ENCODE results near the gene CSMD2. TPM values are rescaled to one million over a fixed set of nuclear protein-coding genes. Genes with fewer than 3 reads are reported as not detected.

CSMD2 gene
- polyA plus RNA-seq (2012; rRNA removed) = 0.02 TPM in 1 of 2 replicates, not detected in the other
- polyA plus RNA-seq (2012; cell fraction: cytosol; rRNA removed) = under 0.01 and 0.01 TPM in 2 replicates
- polyA plus RNA-seq (2012; cell fraction: nucleus; rRNA removed) = 0.08 TPM in 2 replicates

DNA sequence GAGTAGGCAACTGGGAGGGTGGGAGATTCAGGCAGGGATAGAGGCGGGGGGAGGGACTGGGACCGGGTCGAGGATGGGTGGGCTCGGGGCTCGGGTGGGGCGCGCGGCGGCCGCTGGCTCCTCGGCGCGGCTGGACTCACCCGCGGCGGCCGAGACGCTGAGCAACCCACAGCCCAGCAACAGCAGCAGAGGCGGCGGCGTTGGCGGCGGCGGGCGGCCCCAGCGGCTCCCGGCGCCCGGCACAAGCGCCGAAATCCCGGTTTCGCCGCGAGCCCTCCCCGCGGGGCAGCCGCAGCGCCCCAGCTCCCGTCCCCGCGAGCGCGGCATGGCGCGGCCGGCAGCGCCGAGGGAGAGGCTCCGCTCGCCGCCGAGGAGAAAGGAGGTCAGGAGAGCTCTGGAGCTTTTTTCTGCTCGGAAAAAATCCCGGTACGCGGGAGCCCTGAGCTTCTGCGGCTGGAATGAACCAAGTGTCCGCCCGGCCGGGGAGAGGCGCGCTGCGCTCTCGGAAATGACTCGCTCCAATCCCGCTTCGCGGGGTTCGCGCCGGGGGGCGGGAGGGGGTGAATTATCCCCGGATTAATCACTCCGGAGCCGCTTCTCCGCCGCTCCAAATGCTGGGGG is at the start of gene CSMD2:
CSMD2 (minus strand) TSS at position 460 of the 621 bp plus-strand sequence; CDS start at position 327, 133 bp downstream.
- peak; percentile 83 for DNase-seq
- no peaks in the 10 kb centered on the region for H3K27me3 ChIP-seq (ENCODE audit: insufficient read depth)
- H4K20me1 ChIP-seq (ENCODE audit: insufficient read depth) = no peaks in the 10 kb centered on the region
- H3K9me2 ChIP-seq = no peaks in the 10 kb centered on the region
- H3K4me1 ChIP-seq (ENCODE audit: control insufficient read depth in 1 of 2, insufficient read depth in 2 of 2, low read depth in 1 of 2, low read length in 1 of 2) = peaks cover 0 to 15% of the 10 kb centered on the region in 2 experiments; a peak in 1 of 4 replicates
- ChIA-PET POLR2A (no interaction called here), CTCF (interaction anchor here (0.6 to 4.2 kb wide), 8 partner anchors 12 to 532 kb away, joined by 3 to 64 read pairs (median 26); no protein-coding TSS in a partner anchor)
- TF ChIP-seq, protein P1, sequence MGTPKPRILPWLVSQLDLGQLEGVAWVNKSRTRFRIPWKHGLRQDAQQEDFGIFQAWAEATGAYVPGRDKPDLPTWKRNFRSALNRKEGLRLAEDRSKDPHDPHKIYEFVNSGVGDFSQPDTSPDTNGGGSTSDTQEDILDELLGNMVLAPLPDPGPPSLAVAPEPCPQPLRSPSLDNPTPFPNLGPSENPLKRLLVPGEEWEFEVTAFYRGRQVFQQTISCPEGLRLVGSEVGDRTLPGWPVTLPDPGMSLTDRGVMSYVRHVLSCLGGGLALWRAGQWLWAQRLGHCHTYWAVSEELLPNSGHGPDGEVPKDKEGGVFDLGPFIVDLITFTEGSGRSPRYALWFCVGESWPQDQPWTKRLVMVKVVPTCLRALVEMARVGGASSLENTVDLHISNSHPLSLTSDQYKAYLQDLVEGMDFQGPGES (IDR thresholded peaks at IDR 0.05; ENCODE audit: low read depth, low read length) = no peak
- TF ChIP-seq TCF12 (IDR thresholded peaks at IDR 0.05) (no peak), YY1 (IDR thresholded peaks at IDR 0.05; ENCODE audit: low read depth) (no peak), POLR2AphosphoS5 (IDR thresholded peaks at IDR 0.05; ENCODE audit: low read depth, low read length) (no peak), JUND (IDR thresholded peaks at IDR 0.05) (no peak), NRF1 (IDR thresholded peaks at IDR 0.05; ENCODE audit: low read depth, low read length) (no peak), GATA2 (CRISPR knock-in tag; IDR thresholded peaks at IDR 0.05) (no peak), MXI1 (IDR thresholded peaks at IDR 0.05; ENCODE audit: low read depth, low read length) (no peak), GABPA (IDR thresholded peaks at IDR 0.05; ENCODE audit: low read depth) (no peak), EZH2phosphoT487 (IDR thresholded peaks at IDR 0.05; ENCODE audit: borderline replicate concordance, low read depth) (no peak), RAD21 (IDR thresholded peaks at IDR 0.05; ENCODE audit: low read length) (no peak)
- TF ChIP-seq, protein P2, sequence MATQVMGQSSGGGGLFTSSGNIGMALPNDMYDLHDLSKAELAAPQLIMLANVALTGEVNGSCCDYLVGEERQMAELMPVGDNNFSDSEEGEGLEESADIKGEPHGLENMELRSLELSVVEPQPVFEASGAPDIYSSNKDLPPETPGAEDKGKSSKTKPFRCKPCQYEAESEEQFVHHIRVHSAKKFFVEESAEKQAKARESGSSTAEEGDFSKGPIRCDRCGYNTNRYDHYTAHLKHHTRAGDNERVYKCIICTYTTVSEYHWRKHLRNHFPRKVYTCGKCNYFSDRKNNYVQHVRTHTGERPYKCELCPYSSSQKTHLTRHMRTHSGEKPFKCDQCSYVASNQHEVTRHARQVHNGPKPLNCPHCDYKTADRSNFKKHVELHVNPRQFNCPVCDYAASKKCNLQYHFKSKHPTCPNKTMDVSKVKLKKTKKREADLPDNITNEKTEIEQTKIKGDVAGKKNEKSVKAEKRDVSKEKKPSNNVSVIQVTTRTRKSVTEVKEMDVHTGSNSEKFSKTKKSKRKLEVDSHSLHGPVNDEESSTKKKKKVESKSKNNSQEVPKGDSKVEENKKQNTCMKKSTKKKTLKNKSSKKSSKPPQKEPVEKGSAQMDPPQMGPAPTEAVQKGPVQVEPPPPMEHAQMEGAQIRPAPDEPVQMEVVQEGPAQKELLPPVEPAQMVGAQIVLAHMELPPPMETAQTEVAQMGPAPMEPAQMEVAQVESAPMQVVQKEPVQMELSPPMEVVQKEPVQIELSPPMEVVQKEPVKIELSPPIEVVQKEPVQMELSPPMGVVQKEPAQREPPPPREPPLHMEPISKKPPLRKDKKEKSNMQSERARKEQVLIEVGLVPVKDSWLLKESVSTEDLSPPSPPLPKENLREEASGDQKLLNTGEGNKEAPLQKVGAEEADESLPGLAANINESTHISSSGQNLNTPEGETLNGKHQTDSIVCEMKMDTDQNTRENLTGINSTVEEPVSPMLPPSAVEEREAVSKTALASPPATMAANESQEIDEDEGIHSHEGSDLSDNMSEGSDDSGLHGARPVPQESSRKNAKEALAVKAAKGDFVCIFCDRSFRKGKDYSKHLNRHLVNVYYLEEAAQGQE (IDR thresholded peaks at IDR 0.05; ENCODE audit: low read depth, low read length) = no peak
- TF ChIP-seq, protein P3, sequence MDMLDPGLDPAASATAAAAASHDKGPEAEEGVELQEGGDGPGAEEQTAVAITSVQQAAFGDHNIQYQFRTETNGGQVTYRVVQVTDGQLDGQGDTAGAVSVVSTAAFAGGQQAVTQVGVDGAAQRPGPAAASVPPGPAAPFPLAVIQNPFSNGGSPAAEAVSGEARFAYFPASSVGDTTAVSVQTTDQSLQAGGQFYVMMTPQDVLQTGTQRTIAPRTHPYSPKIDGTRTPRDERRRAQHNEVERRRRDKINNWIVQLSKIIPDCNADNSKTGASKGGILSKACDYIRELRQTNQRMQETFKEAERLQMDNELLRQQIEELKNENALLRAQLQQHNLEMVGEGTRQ (IDR thresholded peaks at IDR 0.05; ENCODE audit: borderline replicate concordance, low read depth, low read length) = no peak
- TF ChIP-seq, protein P4, sequence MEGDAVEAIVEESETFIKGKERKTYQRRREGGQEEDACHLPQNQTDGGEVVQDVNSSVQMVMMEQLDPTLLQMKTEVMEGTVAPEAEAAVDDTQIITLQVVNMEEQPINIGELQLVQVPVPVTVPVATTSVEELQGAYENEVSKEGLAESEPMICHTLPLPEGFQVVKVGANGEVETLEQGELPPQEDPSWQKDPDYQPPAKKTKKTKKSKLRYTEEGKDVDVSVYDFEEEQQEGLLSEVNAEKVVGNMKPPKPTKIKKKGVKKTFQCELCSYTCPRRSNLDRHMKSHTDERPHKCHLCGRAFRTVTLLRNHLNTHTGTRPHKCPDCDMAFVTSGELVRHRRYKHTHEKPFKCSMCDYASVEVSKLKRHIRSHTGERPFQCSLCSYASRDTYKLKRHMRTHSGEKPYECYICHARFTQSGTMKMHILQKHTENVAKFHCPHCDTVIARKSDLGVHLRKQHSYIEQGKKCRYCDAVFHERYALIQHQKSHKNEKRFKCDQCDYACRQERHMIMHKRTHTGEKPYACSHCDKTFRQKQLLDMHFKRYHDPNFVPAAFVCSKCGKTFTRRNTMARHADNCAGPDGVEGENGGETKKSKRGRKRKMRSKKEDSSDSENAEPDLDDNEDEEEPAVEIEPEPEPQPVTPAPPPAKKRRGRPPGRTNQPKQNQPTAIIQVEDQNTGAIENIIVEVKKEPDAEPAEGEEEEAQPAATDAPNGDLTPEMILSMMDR (IDR thresholded peaks at IDR 0.05) = no peak
- TF ChIP-seq, protein P5, sequence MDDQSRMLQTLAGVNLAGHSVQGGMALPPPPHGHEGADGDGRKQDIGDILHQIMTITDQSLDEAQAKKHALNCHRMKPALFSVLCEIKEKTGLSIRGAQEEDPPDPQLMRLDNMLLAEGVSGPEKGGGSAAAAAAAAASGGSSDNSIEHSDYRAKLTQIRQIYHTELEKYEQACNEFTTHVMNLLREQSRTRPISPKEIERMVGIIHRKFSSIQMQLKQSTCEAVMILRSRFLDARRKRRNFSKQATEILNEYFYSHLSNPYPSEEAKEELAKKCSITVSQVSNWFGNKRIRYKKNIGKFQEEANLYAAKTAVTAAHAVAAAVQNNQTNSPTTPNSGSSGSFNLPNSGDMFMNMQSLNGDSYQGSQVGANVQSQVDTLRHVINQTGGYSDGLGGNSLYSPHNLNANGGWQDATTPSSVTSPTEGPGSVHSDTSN (IDR thresholded peaks at IDR 0.05) = no peak
- 3% methylated on average over 10 of the region's 78 CpGs for WGBS (ENCODE audit: low lambda C conversion rate)
- no peaks in the 10 kb centered on the region for H3F3A ChIP-seq (replicated peaks; ENCODE audit: insufficient read depth)
- no peak within 1 kb of the TSS for H3K9ac ChIP-seq
- H3K4me3 ChIP-seq (ENCODE audit: low read depth in 2 of 2, low read length in 1 of 2) = peak within 1 kb of the TSS; percentile 32 to 40; a peak in 3 of 4 replicates
- H3K4me2 ChIP-seq = peak within 1 kb of the TSS; percentile 82
- no peaks in the 10 kb centered on the region for H3K9me3 ChIP-seq
- no peaks in the 10 kb centered on the region for H3K36me3 ChIP-seq (replicated peaks in 1 of 2; ENCODE audit: control insufficient read depth in 1 of 2, insufficient read depth in 2 of 2, low read length in 1 of 2)
- no peaks in the 10 kb centered on the region for H3K79me2 ChIP-seq (ENCODE audit: insufficient read depth)
- H3K27ac ChIP-seq (ENCODE audit: low read depth in 2 of 2, low read length in 1 of 2) = no peak within 1 kb of the TSS
- H2AFZ ChIP-seq (ENCODE audit: low read depth) = peak within 1 kb of the TSS; percentile 65; the same call in 1 of the 2 replicates
